Duodenal mucosa (tissue), 2 donors: ENCODE measurements around the gene GPR32.
"Not testable (repeated sequence)": the region's sequence is repeated elsewhere in the genome, so short reads cannot be mapped to it uniquely, and the experiment has no call there.

Source experiments
- H3K27ac ChIP-seq: one replicate; pipeline ENCODE4 v1.7.0; 2013; ENCODE audit warnings: low read depth, low read length
- H3K27me3 ChIP-seq, 2 donors: one replicate each; pipeline ENCODE4 v1.7.0; 2013; ENCODE audit warnings: low read length in 2 of 2, control low read depth in 1 of 2; ENCODE audit not compliant: insufficient read depth in 2 of 2, control insufficient read depth in 1 of 2
- H3K36me3 ChIP-seq, 2 donors: one replicate each; pipeline ENCODE4 v1.7.0; 2013; ENCODE audit warnings: low read length in 2 of 2, control low read depth in 1 of 2; ENCODE audit not compliant: insufficient read depth in 2 of 2, control insufficient read depth in 1 of 2
- H3K4me1 ChIP-seq, 2 donors: one replicate each; pipeline ENCODE4 v1.7.0; 2013; ENCODE audit warnings: low read length in 2 of 2, control low read depth in 1 of 2; ENCODE audit not compliant: insufficient read depth in 2 of 2, control insufficient read depth in 1 of 2
- H3K4me3 ChIP-seq, 2 donors: one replicate each; pipeline ENCODE4 v1.7.0; 2013; ENCODE audit warnings: low read length in 2 of 2, low read depth in 1 of 2
- H3K9ac ChIP-seq, 2 donors: one replicate each; pipeline ENCODE4 v1.7.0; 2013; ENCODE audit warnings: low read length in 2 of 2, low read depth in 1 of 2
- H3K9me3 ChIP-seq, 2 donors: one replicate each; pipeline ENCODE4 v1.7.0; 2013; ENCODE audit warnings: low read length in 2 of 2, control low read depth in 1 of 2; ENCODE audit not compliant: control insufficient read depth in 1 of 2

Gene GPR32

DNA sequence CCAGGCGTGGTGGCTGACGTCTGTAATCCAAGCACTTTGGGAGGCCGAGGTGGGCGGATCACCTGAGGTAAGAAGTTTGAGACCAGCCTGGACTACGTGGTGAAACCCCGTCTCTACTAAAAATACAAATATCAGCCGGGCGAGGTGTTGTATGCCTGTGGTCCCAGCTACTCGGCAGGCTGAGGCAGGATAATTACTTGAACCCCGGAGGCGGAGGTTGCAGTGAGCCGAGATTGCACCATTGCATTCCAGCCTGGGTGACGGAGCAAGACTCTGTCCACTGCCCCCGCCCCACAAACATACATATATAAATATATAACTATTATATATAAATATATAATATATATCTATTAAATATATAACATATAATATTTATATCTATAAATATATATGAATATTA lies 23.1 kb upstream of the GPR32 start:
- not testable (repeated sequence) for H3K9me3 ChIP-seq, H3K9ac ChIP-seq, H3K27ac ChIP-seq, H3K27me3 ChIP-seq, H3K36me3 ChIP-seq, H3K4me3 ChIP-seq, H3K4me1 ChIP-seq

DNA sequence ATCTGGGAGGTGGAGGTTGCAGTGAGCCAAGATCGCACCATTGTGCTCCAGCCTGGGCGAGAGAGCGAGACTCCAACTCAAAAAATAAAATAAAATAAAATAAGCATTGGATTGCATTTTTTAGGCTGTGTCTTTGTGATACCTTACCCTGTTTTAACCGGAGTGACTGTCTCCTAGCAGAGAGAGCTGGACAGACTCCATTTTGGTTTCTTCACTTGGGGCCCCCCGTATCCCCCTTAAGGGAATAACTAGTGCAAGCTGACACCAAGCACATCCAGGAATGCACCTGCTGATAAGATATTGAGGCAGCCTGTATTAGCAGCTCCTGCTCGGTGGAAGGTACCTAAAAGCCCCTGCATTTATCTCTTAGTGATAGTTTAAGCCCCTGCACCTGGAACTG lies 20.8 kb upstream of the GPR32 start:
- H3K36me3 ChIP-seq, result no peaks in the 10 kb centered on the region
- H3K4me3 ChIP-seq, result no peak overlapping the region
- no peaks in the 10 kb centered on the region for H3K9me3 ChIP-seq
- H3K9ac ChIP-seq, result no peak overlapping the region
- H3K27ac ChIP-seq, result no peak overlapping the region
- H3K4me1 ChIP-seq, result no peaks in the 10 kb centered on the region
- no peaks in the 10 kb centered on the region for H3K27me3 ChIP-seq

DNA sequence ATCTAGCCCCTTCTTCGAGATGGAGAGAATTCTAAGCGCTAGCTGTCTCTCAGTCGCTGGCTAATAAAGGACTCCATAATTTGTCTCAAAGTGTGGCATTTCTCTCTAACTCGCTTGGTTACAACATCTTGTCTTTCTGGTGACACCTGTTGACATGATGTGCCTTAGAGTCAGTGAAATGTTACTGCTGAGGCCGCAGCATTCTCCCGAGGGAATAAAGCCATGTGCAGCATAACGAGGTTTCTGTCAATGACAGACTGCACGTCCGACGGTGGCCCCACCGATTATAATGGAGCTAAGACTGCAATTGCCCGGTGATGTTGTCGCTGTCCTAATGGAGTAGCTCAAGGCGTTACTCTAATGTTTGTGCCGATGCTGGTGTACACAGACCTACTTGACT lies 20.3 kb upstream of the GPR32 start:
- Histone ChIP-seq H3K4me3 (no peak overlapping the region), H3K4me1 (no peaks in the 10 kb centered on the region), H3K27ac (no peak overlapping the region)

DNA sequence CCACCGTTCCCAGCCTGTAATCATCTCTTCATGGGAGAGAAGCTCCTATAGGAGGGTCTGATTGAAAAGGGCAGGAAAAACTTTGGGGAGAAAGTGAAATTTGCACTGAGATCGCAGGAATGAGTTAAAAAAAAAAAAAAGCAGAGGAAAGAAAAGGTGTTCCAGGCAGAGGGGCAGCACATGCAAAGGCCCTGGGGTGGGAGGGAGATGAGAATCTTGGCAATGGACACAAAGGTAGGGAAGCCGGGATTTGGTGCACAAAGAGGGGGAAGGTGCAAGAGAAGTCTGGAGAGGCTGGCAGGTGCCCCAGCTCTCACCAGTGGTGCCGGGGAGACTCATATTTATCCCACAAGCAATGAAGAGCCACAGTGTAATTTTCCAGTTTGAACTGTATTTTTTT lies 16.4 kb upstream of the GPR32 start:
- Histone ChIP-seq H3K9ac (no peak overlapping the region), H3K27me3 (no peaks in the 10 kb centered on the region), H3K4me1 (no peaks in the 10 kb centered on the region), H3K27ac (no peak overlapping the region), H3K9me3 (no peaks in the 10 kb centered on the region), H3K4me3 (no peak overlapping the region), H3K36me3 (no peaks in the 10 kb centered on the region)

More for the DNA sequence above, 20.3 kb upstream of the GPR32 start:
- Histone ChIP-seq H3K9me3 (no peaks in the 10 kb centered on the region), H3K27me3 (no peaks in the 10 kb centered on the region), H3K9ac (no peak overlapping the region), H3K36me3 (no peaks in the 10 kb centered on the region)

DNA sequence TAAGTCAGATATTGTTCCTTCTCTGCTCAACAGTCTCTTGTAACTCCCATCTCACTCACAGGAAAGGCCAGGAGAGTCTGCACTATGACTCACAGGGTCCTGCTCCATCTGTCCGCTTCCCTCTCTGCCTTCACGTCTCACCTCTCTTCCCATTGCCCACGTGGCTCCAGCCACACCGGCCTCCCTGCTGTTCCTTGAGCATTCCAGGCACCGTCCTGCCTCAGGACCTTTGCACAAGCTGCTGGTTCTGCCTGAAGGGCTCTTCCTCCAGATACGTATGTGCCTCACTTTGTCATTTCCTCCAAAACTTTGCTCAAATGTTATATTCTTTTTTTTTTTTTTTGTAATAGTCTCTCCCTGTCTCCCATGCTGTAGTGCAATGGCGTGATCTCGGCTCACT lies 14.0 kb upstream of the GPR32 start:
- H3K4me3 ChIP-seq, H3K27ac ChIP-seq, H3K27me3 ChIP-seq, H3K9me3 ChIP-seq, H3K9ac ChIP-seq, H3K4me1 ChIP-seq, H3K36me3 ChIP-seq: not testable (repeated sequence)

DNA sequence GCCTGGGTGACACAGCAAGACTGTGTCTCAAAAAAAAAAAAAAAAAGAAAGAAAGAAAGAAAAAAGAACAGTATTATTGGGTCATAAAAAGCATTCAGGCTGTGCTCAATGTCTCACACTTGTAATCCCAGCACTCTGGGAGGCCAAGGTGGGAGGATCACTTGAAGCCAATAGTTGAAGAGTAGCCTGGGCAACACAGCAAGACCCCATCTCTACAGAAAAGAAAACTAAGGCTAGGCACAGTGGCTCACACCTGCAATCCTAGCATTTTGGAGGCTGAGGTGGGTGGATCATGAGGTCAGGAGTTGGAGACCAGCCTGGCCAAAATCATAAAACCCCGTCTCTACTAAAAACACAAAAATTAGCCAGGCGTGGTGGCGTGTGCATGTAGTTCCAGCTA lies 12.6 kb upstream of the GPR32 start:
- not testable (repeated sequence) for H3K27ac ChIP-seq

DNA sequence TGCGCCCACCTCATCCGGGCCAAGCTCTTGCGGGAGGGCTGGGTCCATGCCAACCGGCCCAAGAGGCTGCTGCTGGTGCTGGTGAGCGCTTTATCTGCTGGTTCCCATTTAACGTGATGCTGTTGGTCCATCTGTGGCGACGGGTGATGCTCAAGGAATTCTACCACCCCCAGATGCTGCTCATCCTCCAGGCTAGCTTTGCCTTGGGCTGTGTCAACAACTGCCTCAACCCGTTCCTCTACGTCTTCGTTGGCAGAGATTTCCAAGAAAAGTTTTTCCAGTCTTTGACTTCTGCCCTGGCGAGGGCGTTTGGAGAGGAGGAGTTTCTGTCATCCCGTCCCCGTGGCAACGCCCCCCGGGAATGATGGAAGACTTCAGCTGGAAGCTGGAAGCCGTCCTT lies 11.2 kb upstream of the GPR32 start:
- H3K9me3 ChIP-seq, H3K4me1 ChIP-seq, H3K4me3 ChIP-seq, H3K9ac ChIP-seq, H3K36me3 ChIP-seq, H3K27me3 ChIP-seq, H3K27ac ChIP-seq: not testable (repeated sequence)

More for the DNA sequence above, 12.6 kb upstream of the GPR32 start:
- H3K9me3 ChIP-seq, H3K9ac ChIP-seq, H3K36me3 ChIP-seq, H3K27me3 ChIP-seq, H3K4me3 ChIP-seq, H3K4me1 ChIP-seq: not testable (repeated sequence)

DNA sequence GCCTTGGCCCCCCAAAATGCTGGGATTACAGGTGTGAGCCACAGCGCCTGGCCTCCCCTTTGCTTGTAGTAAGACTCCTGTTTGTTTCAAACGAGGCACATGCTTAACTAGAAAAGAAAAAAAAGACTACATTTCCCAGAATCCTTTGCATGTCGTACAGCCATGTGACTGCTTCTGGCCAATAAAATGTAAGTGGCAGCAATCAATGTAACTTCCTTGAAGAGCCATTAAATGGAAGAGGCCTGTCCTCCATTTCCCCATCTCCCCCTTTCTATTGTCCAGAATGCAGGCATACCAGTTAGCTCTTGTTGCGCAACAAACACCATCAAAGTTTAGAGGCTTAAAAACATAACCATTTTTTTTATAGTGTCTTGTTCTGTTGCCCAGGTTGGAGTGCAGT lies 10.4 kb upstream of the GPR32 start:
- Histone ChIP-seq H3K9me3 (no peaks in the 10 kb centered on the region), H3K36me3 (no peaks in the 10 kb centered on the region), H3K9ac (no peak overlapping the region), H3K27me3 (no peaks in the 10 kb centered on the region), H3K27ac (no peak overlapping the region), H3K4me3 (no peak overlapping the region), H3K4me1 (no peaks in the 10 kb centered on the region)

DNA sequence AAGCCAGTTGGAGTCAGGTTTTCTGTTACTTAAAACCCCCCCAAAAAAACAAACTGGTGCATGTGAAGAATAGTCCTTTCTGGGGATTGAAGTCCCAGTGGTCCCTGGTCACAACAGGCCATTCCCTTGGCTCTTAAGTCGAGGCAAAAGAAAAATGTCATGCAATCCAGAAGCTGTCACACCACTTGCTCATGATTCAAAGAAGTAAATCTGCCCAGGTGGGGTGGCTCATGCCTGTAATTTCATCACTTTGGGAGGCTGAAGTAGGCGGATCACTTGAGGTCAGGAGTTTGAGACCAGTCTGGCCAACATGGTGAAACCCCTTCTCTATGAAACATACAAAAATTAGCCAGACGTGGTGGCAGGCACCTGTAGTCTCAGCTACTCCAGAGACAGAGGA lies 8.8 kb upstream of the GPR32 start:
- H3K9me3 ChIP-seq, H3K27me3 ChIP-seq, H3K9ac ChIP-seq, H3K4me1 ChIP-seq, H3K27ac ChIP-seq, H3K36me3 ChIP-seq, H3K4me3 ChIP-seq: not testable (repeated sequence)

DNA sequence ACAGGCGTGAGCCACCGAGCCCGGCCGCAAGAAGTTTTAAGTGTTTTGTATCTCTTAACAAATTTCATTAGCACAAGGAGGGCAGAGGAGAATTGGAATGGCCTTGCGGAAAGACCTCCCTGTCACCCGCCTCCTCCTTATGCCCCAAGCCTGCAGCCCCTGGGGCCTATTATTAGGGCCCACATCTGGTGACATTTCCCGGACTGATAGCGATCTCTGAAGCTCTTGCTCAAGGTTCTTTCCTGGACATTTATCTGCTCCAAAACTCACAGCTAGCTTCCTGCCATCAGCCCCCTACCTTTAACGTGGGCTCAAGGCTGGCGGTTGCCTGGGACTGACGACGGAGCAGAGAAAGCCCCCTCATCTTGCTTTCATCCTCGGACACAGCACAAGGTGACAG lies 6.7 kb upstream of the GPR32 start:
- not testable (repeated sequence) for H3K4me3 ChIP-seq, H3K27me3 ChIP-seq, H3K4me1 ChIP-seq, H3K9ac ChIP-seq, H3K9me3 ChIP-seq, H3K36me3 ChIP-seq, H3K27ac ChIP-seq

DNA sequence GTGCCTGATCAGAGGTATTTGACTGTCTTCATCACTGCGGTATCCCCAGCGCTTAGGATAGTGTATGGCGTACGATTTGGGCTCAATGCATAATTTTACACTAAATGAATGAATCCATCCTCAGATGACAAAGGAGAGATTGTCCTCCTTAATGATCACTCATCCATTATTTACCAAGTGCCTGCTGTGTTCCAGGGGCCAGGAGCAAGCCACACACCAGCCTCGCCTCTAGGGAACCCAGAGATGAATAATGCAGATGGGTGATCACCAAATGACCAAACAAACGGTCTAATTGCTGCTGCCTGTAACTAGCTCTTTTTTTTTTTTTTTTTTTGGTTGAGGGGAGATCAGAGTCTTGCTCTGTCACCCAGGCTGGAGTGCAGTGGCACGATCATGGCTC lies 5.9 kb upstream of the GPR32 start:
- H3K9ac ChIP-seq, result no peak overlapping the region
- no peaks in the 10 kb centered on the region for H3K9me3 ChIP-seq
- no peak overlapping the region for H3K4me3 ChIP-seq
- H3K27ac ChIP-seq, result no peak overlapping the region
- H3K36me3 ChIP-seq, result no peaks in the 10 kb centered on the region
- H3K27me3 ChIP-seq, result no peaks in the 10 kb centered on the region
- H3K4me1 ChIP-seq, result no peaks in the 10 kb centered on the region
